Fibroblast of skin of left quadriceps (primary cell): Measurements from ENCODE around the gene PKD1.

Experiments
- DNase-seq, 2 experiments: peaks; one replicate each; pipeline ENCODE4 v3.0.0-alpha.2; 2013; ENCODE audit warnings: low read depth in 2 of 2

The PKD1 gene

DNA sequence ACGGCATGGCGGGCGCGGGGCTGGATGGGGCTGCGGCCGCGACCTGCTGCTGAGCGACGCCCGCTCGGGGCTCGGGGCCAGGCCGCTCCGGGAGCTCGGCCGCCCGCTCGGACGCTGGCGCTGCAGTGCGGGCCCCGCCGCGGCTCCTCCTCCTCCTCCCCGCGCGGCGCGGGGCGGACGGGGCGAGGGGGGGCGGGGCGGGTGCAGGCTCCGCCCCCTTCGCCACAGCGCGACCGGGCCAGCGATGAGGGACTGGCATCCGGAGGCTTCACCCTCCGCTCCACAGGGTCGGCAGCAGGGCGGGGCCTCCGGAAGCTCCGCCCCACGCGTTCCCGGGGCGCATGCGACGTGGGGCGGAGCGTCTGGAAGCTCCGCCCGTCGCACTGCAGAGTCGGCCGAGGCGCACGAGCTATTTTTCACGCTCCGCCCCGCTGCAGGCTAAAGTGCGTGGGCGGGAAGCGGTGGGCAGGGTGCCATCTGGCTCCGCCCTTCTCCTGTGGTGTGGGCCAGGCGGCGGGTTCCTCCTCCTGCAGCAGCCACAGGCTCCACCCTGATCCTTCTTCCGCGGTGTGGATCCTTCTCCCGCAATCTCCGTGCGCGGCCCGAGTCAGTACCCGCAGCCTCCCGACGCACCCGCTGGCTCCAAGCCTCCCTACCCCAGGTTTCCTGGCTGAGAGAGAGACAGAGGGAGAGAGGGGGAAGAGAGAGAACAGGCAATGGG, at the start of gene PKD1:
Gene PKD1 (minus strand): TSS at position 129 of the 721 bp plus-strand sequence. CDS start 209 bp downstream, outside the sequence.
- DNase-seq = peak; percentile 89 to 90

- DNase-seq = no peak
These were observed 49.3 kb upstream of the PKD1 start for GRCh38 chr16:2184962-2185361.

- DNase-seq = no peak
These were observed 48.6 kb upstream of the PKD1 start for GRCh38 chr16:2184346-2184745.

- no peak for DNase-seq
These were observed 48.0 kb upstream of the PKD1 start for GRCh38 chr16:2183671-2184070.

DNA sequence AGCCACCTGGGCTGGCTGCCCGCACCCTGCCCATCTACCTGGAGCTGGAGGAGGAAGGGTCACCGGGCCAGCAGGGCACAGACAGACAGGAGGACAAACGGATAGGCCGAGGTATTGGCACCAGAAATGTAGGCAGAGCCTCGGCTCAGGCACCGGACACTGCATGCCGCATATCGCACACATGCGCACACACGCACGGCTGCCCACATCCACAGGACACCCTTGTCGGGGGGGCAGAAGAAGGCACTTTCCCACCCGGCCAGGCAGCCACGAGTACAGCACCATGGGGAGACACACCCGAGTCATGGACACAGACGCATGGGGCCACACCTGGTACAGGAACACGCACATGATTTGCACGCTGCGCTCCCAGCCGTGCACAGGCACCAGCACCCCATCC, 46.3 kb upstream of the PKD1 start:
- DNase-seq = no peak

- DNase-seq = no peak
These were observed 45.5 kb upstream of the PKD1 start for GRCh38 chr16:2180962-2181923.

- DNase-seq = no peak
These were observed 44.8 kb upstream of the PKD1 start for GRCh38 chr16:2180461-2180860.

- no peak for DNase-seq
These were observed 43.9 kb upstream of the PKD1 start for GRCh38 chr16:2179576-2179975.

GRCh38 chr16:2179107-2179501, 43.4 kb upstream of the PKD1 start:
- no peak for DNase-seq

- DNase-seq = no peak
These were observed 42.8 kb upstream of the PKD1 start for GRCh38 chr16:2178321-2179106.

GRCh38 chr16:2177561-2177960, 41.9 kb upstream of the PKD1 start:
- no peak for DNase-seq

DNA sequence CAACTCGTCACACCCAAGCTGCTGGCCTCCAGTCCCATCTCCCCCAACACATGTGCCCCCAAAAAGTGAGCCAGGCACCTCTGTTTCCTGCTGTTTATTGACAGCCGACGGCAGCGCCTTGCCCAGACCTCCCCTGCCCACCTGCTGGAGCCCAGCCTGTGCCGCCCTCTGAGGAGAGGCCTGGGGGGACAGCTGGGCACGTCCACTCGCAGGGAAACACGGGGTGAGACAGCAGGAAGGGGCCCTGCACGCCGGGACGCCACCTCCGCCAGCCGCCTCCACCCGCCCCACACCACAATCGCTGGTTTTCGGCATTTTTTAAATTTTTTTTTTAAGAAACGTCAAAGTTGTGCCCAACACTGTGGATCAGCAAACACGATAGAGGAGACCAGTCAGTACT, 41.4 kb upstream of the PKD1 start:
- no peak for DNase-seq

DNA sequence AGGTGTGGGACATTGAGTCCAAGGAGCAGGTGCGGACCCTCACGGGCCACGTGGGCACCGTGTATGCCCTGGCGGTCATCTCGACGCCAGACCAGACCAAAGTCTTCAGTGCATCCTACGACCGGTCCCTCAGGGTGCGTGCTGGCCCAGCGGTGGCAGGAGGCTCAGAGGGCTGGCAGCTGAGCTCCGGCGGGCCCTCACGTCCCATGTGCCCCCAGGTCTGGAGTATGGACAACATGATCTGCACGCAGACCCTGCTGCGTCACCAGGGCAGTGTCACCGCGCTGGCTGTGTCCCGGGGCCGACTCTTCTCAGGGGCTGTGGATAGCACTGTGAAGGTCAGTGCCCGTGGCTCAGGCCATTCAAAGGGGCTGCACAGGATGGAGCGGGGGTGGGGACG, 40.3 kb upstream of the PKD1 start:
- DNase-seq = no peak

GRCh38 chr16:2175454-2175853, 39.8 kb upstream of the PKD1 start:
- no peak for DNase-seq

- DNase-seq = no peak
These were observed 38.9 kb upstream of the PKD1 start for GRCh38 chr16:2174396-2175131.

DNA sequence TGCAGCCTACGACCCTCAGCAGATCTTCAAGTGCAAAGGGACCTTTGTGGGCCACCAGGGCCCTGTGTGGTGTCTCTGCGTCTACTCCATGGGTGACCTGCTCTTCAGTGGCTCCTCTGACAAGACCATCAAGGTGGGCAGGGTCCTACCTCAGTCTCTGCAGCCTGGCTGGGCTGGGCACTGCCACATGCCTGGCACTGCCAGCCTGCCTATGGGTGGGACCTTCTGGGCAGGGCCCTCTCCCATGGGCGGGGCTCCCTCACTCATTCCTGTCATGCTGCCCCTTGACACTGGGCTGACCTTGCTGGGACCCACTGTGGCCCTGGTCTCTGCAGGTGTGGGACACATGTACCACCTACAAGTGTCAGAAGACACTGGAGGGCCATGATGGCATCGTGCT, 38.2 kb upstream of the PKD1 start:
- no peak for DNase-seq

GRCh38 chr16:2173366-2173765, 37.7 kb upstream of the PKD1 start:
- no peak for DNase-seq

DNA sequence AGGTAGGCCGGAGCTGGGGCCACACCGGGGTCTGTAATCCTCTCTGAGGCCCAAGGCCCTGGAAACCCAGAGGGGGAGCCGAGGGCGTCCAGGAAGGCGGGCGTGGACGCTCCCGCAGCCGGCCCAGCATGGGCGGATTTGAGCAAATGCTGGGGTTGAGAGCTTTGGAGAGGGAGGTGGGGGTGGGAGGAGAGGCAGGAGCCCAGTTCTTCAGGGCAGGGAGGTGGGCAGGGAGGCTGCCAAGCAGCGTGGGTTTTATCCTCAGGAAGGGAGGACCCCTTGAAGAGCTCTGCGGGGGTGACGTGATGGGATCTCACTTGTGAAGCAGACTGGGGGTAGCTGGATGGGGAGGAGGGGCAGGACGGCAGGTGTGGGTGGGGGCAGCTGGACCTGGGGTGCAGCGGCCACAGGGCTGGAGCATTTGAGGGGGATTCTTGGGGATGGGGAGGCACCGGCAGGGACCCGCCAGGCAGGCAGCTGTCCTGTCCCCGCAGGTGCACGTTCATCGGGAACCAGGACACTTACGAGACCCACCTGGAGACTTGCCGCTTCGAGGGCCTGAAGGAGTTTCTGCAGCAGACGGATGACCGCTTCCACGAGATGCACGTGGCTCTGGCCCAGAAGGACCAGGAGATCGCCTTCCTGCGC, 37.1 kb upstream of the PKD1 start:
- no peak for DNase-seq

DNA sequence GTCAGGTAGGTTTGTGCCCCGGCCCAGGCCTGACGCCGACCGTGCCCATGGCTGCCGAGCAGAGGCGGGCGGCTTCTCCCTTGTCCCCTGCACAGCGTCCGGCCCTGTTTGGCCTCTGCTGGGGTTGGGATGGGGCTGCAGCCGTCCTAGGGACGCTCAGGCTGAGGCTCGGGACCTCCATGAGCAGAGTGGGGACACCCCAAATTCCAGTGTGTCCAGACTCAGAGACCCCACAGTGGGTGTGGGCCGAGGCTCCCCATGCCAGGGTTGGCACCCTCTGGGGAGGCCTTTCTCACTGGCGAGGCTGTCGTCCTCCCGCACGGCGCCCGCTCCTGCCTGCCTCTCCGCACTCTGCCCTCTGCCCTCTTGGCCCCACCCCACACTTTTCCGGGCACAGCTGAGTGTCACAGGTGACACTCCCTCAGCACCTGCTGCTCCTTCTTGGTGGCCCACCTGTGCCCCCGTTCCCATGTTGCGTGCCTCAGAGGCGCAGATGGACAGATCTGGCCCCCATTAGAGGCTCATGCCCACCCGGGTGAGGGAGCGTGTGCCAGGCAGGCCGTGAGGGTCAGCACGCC, 36.0 kb upstream of the PKD1 start:
- no peak for DNase-seq

GRCh38 chr16:2170587-2171435, 35.1 kb upstream of the PKD1 start:
- DNase-seq = no peak
